HEK293 (cell line): ENCODE results near the gene TMEM138.

ENCODE experiments used
- KLF9 ChIP-seq: fragments of 450-650 bp; formaldehyde crosslinking; IDR thresholded peaks from 2 replicates; pipeline ENCODE4 v1.5.1; 2016; ENCODE audit warnings: missing biosample characterization, missing genetic modification characterization, low read depth
- SALL2 ChIP-seq: fragments of 450-650 bp; formaldehyde crosslinking; IDR thresholded peaks from 2 replicates; pipeline ENCODE4 v1.5.0; 2017; ENCODE audit warnings: missing biosample characterization, mild to moderate bottlenecking, missing genetic modification characterization, borderline replicate concordance
- TCF7L2 ChIP-seq: IDR thresholded peaks from 2 replicates; pipeline ENCODE4 v1.6.1; 2011; ENCODE audit warnings: low read depth, mild to moderate bottlenecking, inconsistent platforms, low read length, moderate library complexity, borderline replicate concordance
- ZFP41 ChIP-seq: fragments of 450-650 bp; formaldehyde crosslinking; IDR thresholded peaks from 2 replicates; pipeline ENCODE4 v1.5.1; 2016; ENCODE audit warnings: missing biosample characterization, missing genetic modification characterization, borderline replicate concordance
- ZNF114 ChIP-seq: fragments of 450-650 bp; formaldehyde crosslinking; IDR thresholded peaks from 2 replicates; pipeline ENCODE4 v1.5.0; 2017; ENCODE audit warnings: missing biosample characterization, missing genetic modification characterization
- ZNF596 ChIP-seq: fragments of 450-650 bp; IDR thresholded peaks from 2 replicates; pipeline ENCODE4 v1.5.0; 2018; ENCODE audit warnings: missing biosample characterization, mild to moderate bottlenecking, missing genetic modification characterization, moderate library complexity
- ZNF610 ChIP-seq: fragments of 450-650 bp; formaldehyde crosslinking; IDR thresholded peaks from 2 replicates; pipeline ENCODE4 v1.5.1; 2016; ENCODE audit warnings: missing biosample characterization, missing genetic modification characterization, borderline replicate concordance
- ZNF629 ChIP-seq: fragments of 450-650 bp; formaldehyde crosslinking; IDR thresholded peaks from 2 replicates; pipeline ENCODE4 v1.5.1; 2017; ENCODE audit warnings: missing biosample characterization, missing genetic modification characterization
- TF ChIP-seq, protein P1 (sequence below): fragments of 450-650 bp; formaldehyde crosslinking; IDR thresholded peaks from 2 replicates; pipeline ENCODE4 v1.5.1; 2017; ENCODE audit warnings: missing biosample characterization, missing genetic modification characterization
- TF ChIP-seq, protein P2 (sequence below): fragments of 450-650 bp; formaldehyde crosslinking; IDR thresholded peaks from 2 replicates; pipeline ENCODE4 v1.5.1; 2016; ENCODE audit warnings: missing biosample characterization, missing genetic modification characterization
- TF ChIP-seq, protein P3 (sequence below): fragments of 450-650 bp; formaldehyde crosslinking; IDR thresholded peaks from 2 replicates; pipeline ENCODE4 v1.5.1; 2017; ENCODE audit warnings: missing biosample characterization, missing genetic modification characterization

DNA sequence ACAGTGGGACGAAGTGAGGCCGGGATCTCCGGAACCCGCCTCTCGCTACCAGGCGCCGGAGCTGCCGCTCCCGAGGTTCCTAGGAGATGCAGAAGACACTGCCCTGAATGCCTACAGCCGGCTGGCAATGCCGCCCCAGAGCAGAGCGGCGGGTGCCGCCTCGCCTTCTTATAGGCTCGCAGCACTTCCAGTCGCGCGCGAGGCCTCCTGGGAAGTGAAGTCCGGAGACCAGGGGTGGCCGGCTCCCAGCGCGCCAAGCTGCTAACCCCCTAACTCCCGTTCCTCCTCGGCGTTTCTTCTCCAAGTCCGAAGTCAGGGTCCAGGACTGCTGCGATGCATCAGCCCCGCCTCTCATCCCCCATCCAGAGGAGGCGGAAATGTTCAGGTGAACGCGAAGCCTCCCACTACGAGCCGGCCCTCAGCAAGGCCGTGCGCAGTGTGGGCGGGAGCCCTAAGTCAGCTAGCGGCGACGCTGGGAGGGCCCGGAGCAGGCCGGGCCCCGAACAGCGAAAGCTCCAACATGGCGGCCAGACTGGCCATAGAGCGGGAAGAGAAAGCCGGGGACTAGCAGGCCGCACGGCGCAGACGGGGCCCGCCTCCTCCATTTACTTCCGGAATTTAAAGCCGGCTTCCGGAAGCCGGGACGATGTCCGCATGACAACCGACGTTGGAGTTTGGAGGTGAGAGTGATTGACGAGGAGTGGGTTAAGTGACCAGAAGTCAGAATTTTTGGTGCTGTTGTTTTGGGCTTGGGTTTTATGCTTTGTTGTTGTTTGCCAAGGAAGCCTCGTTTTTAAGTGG lies at the start of gene TMEM138, which contains the start of gene CYB561A3:
- TF ChIP-seq ZNF596, result no peak
- no peak for TF ChIP-seq ZNF114 (tag by site-specific recombination)
- no peak for TF ChIP-seq ZNF610 (tag by site-specific recombination)
- TF ChIP-seq, protein P1, sequence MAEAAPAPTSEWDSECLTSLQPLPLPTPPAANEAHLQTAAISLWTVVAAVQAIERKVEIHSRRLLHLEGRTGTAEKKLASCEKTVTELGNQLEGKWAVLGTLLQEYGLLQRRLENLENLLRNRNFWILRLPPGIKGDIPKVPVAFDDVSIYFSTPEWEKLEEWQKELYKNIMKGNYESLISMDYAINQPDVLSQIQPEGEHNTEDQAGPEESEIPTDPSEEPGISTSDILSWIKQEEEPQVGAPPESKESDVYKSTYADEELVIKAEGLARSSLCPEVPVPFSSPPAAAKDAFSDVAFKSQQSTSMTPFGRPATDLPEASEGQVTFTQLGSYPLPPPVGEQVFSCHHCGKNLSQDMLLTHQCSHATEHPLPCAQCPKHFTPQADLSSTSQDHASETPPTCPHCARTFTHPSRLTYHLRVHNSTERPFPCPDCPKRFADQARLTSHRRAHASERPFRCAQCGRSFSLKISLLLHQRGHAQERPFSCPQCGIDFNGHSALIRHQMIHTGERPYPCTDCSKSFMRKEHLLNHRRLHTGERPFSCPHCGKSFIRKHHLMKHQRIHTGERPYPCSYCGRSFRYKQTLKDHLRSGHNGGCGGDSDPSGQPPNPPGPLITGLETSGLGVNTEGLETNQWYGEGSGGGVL (tag by site-specific recombination), result no peak
- TF ChIP-seq KLF9, result peak; percentile 64; the same call in 1 of the 2 replicates
- TF ChIP-seq, protein P2, sequence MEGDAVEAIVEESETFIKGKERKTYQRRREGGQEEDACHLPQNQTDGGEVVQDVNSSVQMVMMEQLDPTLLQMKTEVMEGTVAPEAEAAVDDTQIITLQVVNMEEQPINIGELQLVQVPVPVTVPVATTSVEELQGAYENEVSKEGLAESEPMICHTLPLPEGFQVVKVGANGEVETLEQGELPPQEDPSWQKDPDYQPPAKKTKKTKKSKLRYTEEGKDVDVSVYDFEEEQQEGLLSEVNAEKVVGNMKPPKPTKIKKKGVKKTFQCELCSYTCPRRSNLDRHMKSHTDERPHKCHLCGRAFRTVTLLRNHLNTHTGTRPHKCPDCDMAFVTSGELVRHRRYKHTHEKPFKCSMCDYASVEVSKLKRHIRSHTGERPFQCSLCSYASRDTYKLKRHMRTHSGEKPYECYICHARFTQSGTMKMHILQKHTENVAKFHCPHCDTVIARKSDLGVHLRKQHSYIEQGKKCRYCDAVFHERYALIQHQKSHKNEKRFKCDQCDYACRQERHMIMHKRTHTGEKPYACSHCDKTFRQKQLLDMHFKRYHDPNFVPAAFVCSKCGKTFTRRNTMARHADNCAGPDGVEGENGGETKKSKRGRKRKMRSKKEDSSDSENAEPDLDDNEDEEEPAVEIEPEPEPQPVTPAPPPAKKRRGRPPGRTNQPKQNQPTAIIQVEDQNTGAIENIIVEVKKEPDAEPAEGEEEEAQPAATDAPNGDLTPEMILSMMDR, result no peak
- TF ChIP-seq, protein P3, sequence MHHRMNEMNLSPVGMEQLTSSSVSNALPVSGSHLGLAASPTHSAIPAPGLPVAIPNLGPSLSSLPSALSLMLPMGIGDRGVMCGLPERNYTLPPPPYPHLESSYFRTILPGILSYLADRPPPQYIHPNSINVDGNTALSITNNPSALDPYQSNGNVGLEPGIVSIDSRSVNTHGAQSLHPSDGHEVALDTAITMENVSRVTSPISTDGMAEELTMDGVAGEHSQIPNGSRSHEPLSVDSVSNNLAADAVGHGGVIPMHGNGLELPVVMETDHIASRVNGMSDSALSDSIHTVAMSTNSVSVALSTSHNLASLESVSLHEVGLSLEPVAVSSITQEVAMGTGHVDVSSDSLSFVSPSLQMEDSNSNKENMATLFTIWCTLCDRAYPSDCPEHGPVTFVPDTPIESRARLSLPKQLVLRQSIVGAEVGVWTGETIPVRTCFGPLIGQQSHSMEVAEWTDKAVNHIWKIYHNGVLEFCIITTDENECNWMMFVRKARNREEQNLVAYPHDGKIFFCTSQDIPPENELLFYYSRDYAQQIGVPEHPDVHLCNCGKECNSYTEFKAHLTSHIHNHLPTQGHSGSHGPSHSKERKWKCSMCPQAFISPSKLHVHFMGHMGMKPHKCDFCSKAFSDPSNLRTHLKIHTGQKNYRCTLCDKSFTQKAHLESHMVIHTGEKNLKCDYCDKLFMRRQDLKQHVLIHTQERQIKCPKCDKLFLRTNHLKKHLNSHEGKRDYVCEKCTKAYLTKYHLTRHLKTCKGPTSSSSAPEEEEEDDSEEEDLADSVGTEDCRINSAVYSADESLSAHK (tag by site-specific recombination), result 0 out of 2 replicates have a peak, but pooled peaks have one; percentile 11
- peak; percentile 53 for TF ChIP-seq ZNF629 (tag by site-specific recombination)
- TF ChIP-seq SALL2 (tag by site-specific recombination), result no peak
- no peak for TF ChIP-seq TCF7L2
- TF ChIP-seq ZFP41, result no peak
